GM21526 (cell line): ENCODE results near the gene CER1.

ENCODE experiments used
- ATAC-seq: cut with Tn5 transposase; IDR thresholded peaks from one replicate; pipeline ENCODE4 v1.9.1; 2021; ENCODE audit warnings: moderate library complexity; ENCODE audit not compliant: unreplicated experiment, low FRiP score

Gene CER1

GRCh38 chr9:14670718-14671117, 51.8 kb downstream of the CER1 start:
- ATAC-seq = no peak
